GM23338 (cell line): ENCODE measurements around the gene ANKRD31. TPM values are rescaled to one million over a fixed set of nuclear protein-coding genes. Genes with fewer than 3 reads are reported as not detected.

Experiments
- CREB1 ChIP-seq: fragments of 250-450 bp; sonication (Bioruptor Pico); IDR thresholded peaks from 2 replicates; pipeline ENCODE4 v1.5.0; 2020; ENCODE audit warnings: low read depth, mild to moderate bottlenecking, moderate library complexity
- CTCF ChIP-seq, 2 experiments: fragments of 200-600 bp in 1 of 2; sonication (generic) in 1 of 2; conservative IDR thresholded peaks; 2 replicates each; pipeline versions ENCODE4 v1.5.1 to v1.6.1; 2016 to 2017; ENCODE audit warnings: antibody characterized with exemption in 2 of 2, low read depth in 2 of 2, mild to moderate bottlenecking in 2 of 2, moderate library complexity in 1 of 2
- ETS1 ChIP-seq: IDR thresholded peaks from 2 replicates; pipeline ENCODE4 v1.6.1; 2016; ENCODE audit warnings: antibody characterized with exemption
- EZH2 ChIP-seq: fragments of 200-600 bp; sonication (generic); IDR thresholded peaks from one replicate; pipeline ENCODE4 v1.8.0; 2017; ENCODE audit warnings: antibody characterized with exemption, mild to moderate bottlenecking, low read depth; ENCODE audit not compliant: unreplicated experiment
- EZH2phosphoT487 ChIP-seq: fragments of 200-600 bp; sonication (generic); IDR thresholded peaks from one replicate; pipeline ENCODE4 v1.8.1; 2018; ENCODE audit warnings: antibody characterized with exemption; ENCODE audit not compliant: unreplicated experiment
- JUNB ChIP-seq: IDR thresholded peaks from one replicate; pipeline ENCODE4 v1.6.1; 2016; ENCODE audit warnings: antibody characterized with exemption; ENCODE audit not compliant: unreplicated experiment
- NANOG ChIP-seq: IDR thresholded peaks from 2 replicates; pipeline ENCODE4 v1.6.1; 2016; ENCODE audit warnings: antibody characterized with exemption, borderline replicate concordance
- STAT1 ChIP-seq: IDR thresholded peaks from one replicate; pipeline ENCODE4 v1.6.1; 2016; ENCODE audit warnings: antibody characterized with exemption; ENCODE audit not compliant: unreplicated experiment
- ZNF114 ChIP-seq: fragments of 250-450 bp; sonication (Bioruptor Pico); IDR thresholded peaks from 2 replicates; pipeline ENCODE4 v1.5.0; 2020; ENCODE audit warnings: mild to moderate bottlenecking, moderate library complexity
- ZNF331 ChIP-seq: fragments of 250-450 bp; sonication (Bioruptor Pico); IDR thresholded peaks from 2 replicates; pipeline ENCODE4 v1.5.0; 2020; ENCODE audit warnings: low read depth, mild to moderate bottlenecking, moderate library complexity
- ZNF462 ChIP-seq: fragments of 250-450 bp; sonication (Bioruptor Pico); IDR thresholded peaks from 2 replicates; pipeline ENCODE4 v1.5.0; 2020; ENCODE audit warnings: mild to moderate bottlenecking, moderate library complexity
- polyA plus RNA-seq: library from polyadenylated mRNA; unstranded; fragments of >200 nt; fragmentation: Nextera tagmentation; extraction: Ambion mirVana; gene quantifications from 2 replicates; pipeline ENCODE4 v1.2.1, GENCODE V29; 2016
- total RNA-seq: library from RNA; depleted of rRNA; stranded (reverse); fragments of >200 nt; shearing (Covaris generic); gene quantifications from 2 replicates; pipeline ENCODE4 v1.2.3, GENCODE V29; 2014

Gene ANKRD31
- total and polyA plus RNA-seq, 2 experiments from 2014 or later = 0.18 to 0.59 TPM

- TF ChIP-seq ZNF462 (CRISPR knock-in tag) (no peak), JUNB (no peak), EZH2 (no peak), CTCF (conservative IDR thresholded peaks at IDR 0.05; ENCODE audit: low read depth in 2 of 2) (no peak), CREB1 (CRISPR knock-in tag) (no peak), ZNF114 (CRISPR knock-in tag) (no peak), EZH2phosphoT487 (no peak), NANOG (no peak), STAT1 (no peak), ETS1 (no peak), ZNF331 (CRISPR knock-in tag) (no peak)
These were observed 185.4 kb downstream of the ANKRD31 start (continued) for GRCh38 chr5:75051217-75051751.
